Neural cell (in vitro differentiated cells): ENCODE results near the gene PPFIBP2.

Experiments
- EZH2 ChIP-seq: fragments of 200-600, 300-800 bp; shearing (Covaris generic), sonication (generic); IDR thresholded peaks from 2 replicates; pipeline ENCODE4 v1.6.1; 2014; ENCODE audit warnings: antibody characterized with exemption, low read length, borderline replicate concordance, mild to moderate bottlenecking; ENCODE audit not compliant: insufficient read depth, poor library complexity, severe bottlenecking
- POLR2AphosphoS5 ChIP-seq: IDR thresholded peaks from 2 replicates; pipeline ENCODE4 v1.6.1; 2012
- TF ChIP-seq, protein P1 (sequence below): fragments of 450-650 bp; IDR thresholded peaks from 2 replicates; pipeline ENCODE4 v1.5.1; 2014; ENCODE audit warnings: antibody characterized with exemption, mild to moderate bottlenecking, moderate library complexity; ENCODE audit not compliant: poor library complexity, severe bottlenecking

GRCh38 chr11:7670641-7671040 is 156.8 kb downstream of the PPFIBP2 start:
- TF ChIP-seq EZH2 (no peak), POLR2AphosphoS5 (no peak)
- TF ChIP-seq, protein P1, sequence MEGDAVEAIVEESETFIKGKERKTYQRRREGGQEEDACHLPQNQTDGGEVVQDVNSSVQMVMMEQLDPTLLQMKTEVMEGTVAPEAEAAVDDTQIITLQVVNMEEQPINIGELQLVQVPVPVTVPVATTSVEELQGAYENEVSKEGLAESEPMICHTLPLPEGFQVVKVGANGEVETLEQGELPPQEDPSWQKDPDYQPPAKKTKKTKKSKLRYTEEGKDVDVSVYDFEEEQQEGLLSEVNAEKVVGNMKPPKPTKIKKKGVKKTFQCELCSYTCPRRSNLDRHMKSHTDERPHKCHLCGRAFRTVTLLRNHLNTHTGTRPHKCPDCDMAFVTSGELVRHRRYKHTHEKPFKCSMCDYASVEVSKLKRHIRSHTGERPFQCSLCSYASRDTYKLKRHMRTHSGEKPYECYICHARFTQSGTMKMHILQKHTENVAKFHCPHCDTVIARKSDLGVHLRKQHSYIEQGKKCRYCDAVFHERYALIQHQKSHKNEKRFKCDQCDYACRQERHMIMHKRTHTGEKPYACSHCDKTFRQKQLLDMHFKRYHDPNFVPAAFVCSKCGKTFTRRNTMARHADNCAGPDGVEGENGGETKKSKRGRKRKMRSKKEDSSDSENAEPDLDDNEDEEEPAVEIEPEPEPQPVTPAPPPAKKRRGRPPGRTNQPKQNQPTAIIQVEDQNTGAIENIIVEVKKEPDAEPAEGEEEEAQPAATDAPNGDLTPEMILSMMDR, result no peak
